ENCODE results near the gene EPB41L3.
"Not testable (repeated sequence)": the region's sequence is repeated elsewhere in the genome, so short reads cannot be mapped to it uniquely, and the experiment has no call there.

The EPB41L3 gene

GRCh38 chr18:5490753-5491480 lies 52.9 kb downstream of the EPB41L3 start:
- POLR2A ChIA-PET = no interaction called here
- DNase-seq (ENCODE audit: extremely low spot score) = no peak
- CTCF ChIA-PET = interaction anchor here (1.2 to 2.3 kb wide), 3 partner anchors 9 to 13 kb away, joined by 3 to 6 read pairs (median 4); no protein-coding TSS in a partner anchor
- TF ChIP-seq CTCF (IDR thresholded peaks at IDR 0.05; ENCODE audit: control extremely low read depth, extremely low read depth, low read depth, missing control alignments) = no peak

GRCh38 chr18:5488844-5489243 lies 55.0 kb downstream of the EPB41L3 start:
- ChIA-PET POLR2A (no interaction called here), CTCF (no interaction called here)
- no peak for DNase-seq (ENCODE audit: extremely low spot score)
- TF ChIP-seq CTCF (IDR thresholded peaks at IDR 0.05; ENCODE audit: control extremely low read depth, extremely low read depth, low read depth, missing control alignments) = no peak

GRCh38 chr18:5488044-5488443 lies 55.8 kb downstream of the EPB41L3 start:
- POLR2A ChIA-PET; DNase-seq (ENCODE audit: extremely low spot score); CTCF ChIA-PET: not testable (repeated sequence)

- CTCF ChIA-PET = no interaction called here
These were observed 59.3 kb downstream of the EPB41L3 start for GRCh38 chr18:5484526-5484925.

GRCh38 chr18:5481621-5482020 lies 62.2 kb downstream of the EPB41L3 start:
- no peak for TF ChIP-seq CTCF (IDR thresholded peaks at IDR 0.05; ENCODE audit: control extremely low read depth, extremely low read depth, low read depth, missing control alignments)
- no peak for DNase-seq (ENCODE audit: extremely low spot score)
- CTCF ChIA-PET = no interaction called here
- POLR2A ChIA-PET = no interaction called here

More at GRCh38 chr18:5484526-5484925, 59.3 kb downstream of the EPB41L3 start:
- no peak for DNase-seq (ENCODE audit: extremely low spot score)
- POLR2A ChIA-PET = no interaction called here
- no peak for TF ChIP-seq CTCF (IDR thresholded peaks at IDR 0.05; ENCODE audit: control extremely low read depth, extremely low read depth, low read depth, missing control alignments)

GRCh38 chr18:5478261-5478660 lies 65.5 kb downstream of the EPB41L3 start:
- no peak for DNase-seq (ENCODE audit: extremely low spot score)
- ChIA-PET CTCF (interaction anchor here (1.2 kb wide), 1 partner anchor 25 kb away, joined by 4 read pairs; no protein-coding TSS in a partner anchor), POLR2A (no interaction called here)
- TF ChIP-seq CTCF (IDR thresholded peaks at IDR 0.05; ENCODE audit: control extremely low read depth, extremely low read depth, low read depth, missing control alignments) = no peak

GRCh38 chr18:5476961-5477800 lies 66.6 kb downstream of the EPB41L3 start:
- POLR2A ChIA-PET = no interaction called here
- CTCF ChIA-PET = no interaction called here
- no peak for TF ChIP-seq CTCF (IDR thresholded peaks at IDR 0.05; ENCODE audit: control extremely low read depth, extremely low read depth, low read depth, missing control alignments)
- no peak for DNase-seq (ENCODE audit: extremely low spot score)
